Natural killer cell (primary cell): ENCODE results near the gene ZFAND3. TPM values are rescaled to one million over a fixed set of nuclear protein-coding genes. Genes with fewer than 3 reads are reported as not detected.

Experiments
- ATAC-seq, 3 donors: fragments of 150-1000 bp in 2 of 3; fragments of 200-7000 bp in 1 of 3; cut with Tn5 transposase; 1 replicate in 1 of 3; 2 replicates in 2 of 3; pipeline ENCODE4 v1.10.0; 2021; ENCODE audit warnings: mild to moderate bottlenecking in 2 of 3, moderate library complexity in 2 of 3
- DNase-seq, 2 donors: peaks; one replicate each; pipeline versions ENCODE4 v3.0.0 to v3.0.0-alpha.2; 2013 to 2021; ENCODE audit warnings: mixed read lengths in 1 of 2
- H3K27ac ChIP-seq: one replicate; pipeline ENCODE4 v1.5.1; 2013; ENCODE audit warnings: mild to moderate bottlenecking, low read length
- H3K27me3 ChIP-seq: one replicate; pipeline ENCODE4 v1.6.1; 2013; ENCODE audit warnings: low read length; ENCODE audit not compliant: control insufficient read depth, insufficient read depth
- H3K36me3 ChIP-seq: one replicate; pipeline ENCODE4 v1.6.1; 2013; ENCODE audit warnings: low read length; ENCODE audit not compliant: control insufficient read depth, insufficient read depth
- H3K4me1 ChIP-seq: one replicate; pipeline ENCODE4 v1.6.1; 2013; ENCODE audit warnings: low read length; ENCODE audit not compliant: control insufficient read depth, insufficient read depth
- H3K4me3 ChIP-seq: one replicate; pipeline ENCODE4 v1.5.1; 2013; ENCODE audit warnings: low read length
- H3K9me3 ChIP-seq: one replicate; pipeline ENCODE4 v1.6.1; 2013; ENCODE audit warnings: low read length; ENCODE audit not compliant: control insufficient read depth, insufficient read depth
- H3K27ac Mint-ChIP-seq, 2 donors: one replicate each; pipeline ENCODE4 v1.8.0; 2022; ENCODE audit warnings: mild to moderate bottlenecking in 2 of 2, mixed read lengths in 2 of 2, moderate library complexity in 1 of 2
- H3K27me3 Mint-ChIP-seq, 2 donors: one replicate each; pipeline ENCODE4 v1.8.0; 2022; ENCODE audit warnings: low read depth in 2 of 2, mixed read lengths in 2 of 2
- H3K36me3 Mint-ChIP-seq: one replicate; pipeline ENCODE4 v1.8.0; 2022; ENCODE audit warnings: mixed read lengths
- H3K4me1 Mint-ChIP-seq, 2 donors: one replicate each; pipeline ENCODE4 v1.8.0; 2022; ENCODE audit warnings: mixed read lengths in 2 of 2
- H3K4me3 Mint-ChIP-seq: one replicate; pipeline ENCODE4 v1.8.0; 2022; ENCODE audit warnings: mild to moderate bottlenecking, moderate library complexity, mixed read lengths
- H3K9me3 Mint-ChIP-seq, 2 donors: one replicate each; pipeline ENCODE4 v1.8.0; 2022; ENCODE audit warnings: mixed read lengths in 2 of 2
- WGBS: methylation state at CpG from one replicate; pipeline ENCODE4 v1.1.7; 2013; ENCODE audit warnings: missing lambda C conversion rate; ENCODE audit not compliant: insufficient coverage; 5-methylcytosine and 5-hydroxymethylcytosine counted together
- intact Hi-C: fragments of 100-400 bp; cut with micrococcal nuclease; formaldehyde crosslinking; loops from one replicate; pipeline ENCODE4 v1.14.2; 2022
- total RNA-seq, 4 donors: library from RNA; stranded (reverse); fragments of 120-200 nt in 1 of 4; gene quantifications; one replicate each; pipeline versions ENCODE4 v1.2.3 to v1.2.4, GENCODE V29; 2013 to 2022
- TF ChIP-seq, protein P1 (sequence below): fragments of 200-600 bp; IDR thresholded peaks from one replicate; pipeline ENCODE4 v1.8.0; 2022; ENCODE audit warnings: antibody characterized with exemption

Gene ZFAND3
- total RNA-seq, 3 donors from 2014 or later (not counting 1 experiment from before 2014, with no cell fraction given) = 87.7 to 97.4 (median 90.1) TPM

DNA sequence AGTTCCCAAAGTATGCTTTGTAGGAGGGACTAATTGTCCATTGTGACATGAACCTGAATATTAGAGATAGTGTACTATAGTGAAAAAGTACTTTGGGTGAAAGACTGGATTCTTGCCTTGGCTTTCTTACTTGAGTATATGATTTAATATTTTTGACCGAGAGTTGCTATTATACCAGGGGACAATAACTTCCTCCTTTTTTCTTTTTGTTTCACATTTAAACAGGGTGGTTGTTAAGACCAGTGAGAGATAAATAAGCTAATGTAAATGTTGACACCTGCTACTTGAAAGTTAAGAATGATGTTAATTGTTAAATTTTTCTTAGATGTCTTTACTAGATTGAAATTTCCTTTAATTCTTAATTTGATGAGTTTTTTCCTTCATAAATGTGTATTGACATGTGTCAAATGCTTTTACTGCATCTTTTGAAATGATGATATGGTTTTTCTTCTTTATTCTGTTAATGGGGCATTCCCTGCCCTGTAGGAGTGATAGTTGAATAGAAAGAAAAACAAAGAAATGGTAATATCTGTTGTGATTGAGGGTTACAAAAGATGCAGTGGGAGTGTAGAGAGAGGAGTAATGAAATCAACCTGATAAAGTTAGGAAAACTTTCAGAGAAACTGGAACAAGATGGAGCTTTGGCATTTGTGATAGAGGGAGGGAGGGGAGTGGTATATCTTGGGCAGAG, 48.4 kb downstream of the ZFAND3 start:
- DNase-seq (no peak), ATAC-seq (peak; percentile 30 to 69 (median 55))
- Histone ChIP-seq H3K4me1 (peaks cover 25% of the 10 kb centered on the region), H3K27me3 (no peaks in the 10 kb centered on the region), H3K4me3 (no peak overlapping the region), H3K36me3 (peaks cover 2% of the 10 kb centered on the region), H3K27ac (peak overlapping the region; percentile 88), H3K9me3 (peaks cover 3% of the 10 kb centered on the region)
- peak overlapping the region; percentile 87 to 93 for H3K27ac Mint-ChIP-seq
- peaks cover 79 to 83% of the 10 kb centered on the region in 2 donors for H3K4me1 Mint-ChIP-seq
- H3K36me3 Mint-ChIP-seq = no peaks in the 10 kb centered on the region
- H3K27me3 Mint-ChIP-seq = no peaks in the 10 kb centered on the region
- WGBS = no CpG with 5 or more reads among the region's 1 CpG
- intact Hi-C loops = loop anchor here (1.0 to 5.0 kb wide), 3 partner anchors 15 to 834 kb away; partner anchors contain the start of genes GLO1 and ZFAND3
- TF ChIP-seq, protein P1, sequence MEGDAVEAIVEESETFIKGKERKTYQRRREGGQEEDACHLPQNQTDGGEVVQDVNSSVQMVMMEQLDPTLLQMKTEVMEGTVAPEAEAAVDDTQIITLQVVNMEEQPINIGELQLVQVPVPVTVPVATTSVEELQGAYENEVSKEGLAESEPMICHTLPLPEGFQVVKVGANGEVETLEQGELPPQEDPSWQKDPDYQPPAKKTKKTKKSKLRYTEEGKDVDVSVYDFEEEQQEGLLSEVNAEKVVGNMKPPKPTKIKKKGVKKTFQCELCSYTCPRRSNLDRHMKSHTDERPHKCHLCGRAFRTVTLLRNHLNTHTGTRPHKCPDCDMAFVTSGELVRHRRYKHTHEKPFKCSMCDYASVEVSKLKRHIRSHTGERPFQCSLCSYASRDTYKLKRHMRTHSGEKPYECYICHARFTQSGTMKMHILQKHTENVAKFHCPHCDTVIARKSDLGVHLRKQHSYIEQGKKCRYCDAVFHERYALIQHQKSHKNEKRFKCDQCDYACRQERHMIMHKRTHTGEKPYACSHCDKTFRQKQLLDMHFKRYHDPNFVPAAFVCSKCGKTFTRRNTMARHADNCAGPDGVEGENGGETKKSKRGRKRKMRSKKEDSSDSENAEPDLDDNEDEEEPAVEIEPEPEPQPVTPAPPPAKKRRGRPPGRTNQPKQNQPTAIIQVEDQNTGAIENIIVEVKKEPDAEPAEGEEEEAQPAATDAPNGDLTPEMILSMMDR = no peak
- H3K4me3 Mint-ChIP-seq = peak overlapping the region; percentile 69
- peaks cover 0 to 3% of the 10 kb centered on the region in 2 donors for H3K9me3 Mint-ChIP-seq

DNA sequence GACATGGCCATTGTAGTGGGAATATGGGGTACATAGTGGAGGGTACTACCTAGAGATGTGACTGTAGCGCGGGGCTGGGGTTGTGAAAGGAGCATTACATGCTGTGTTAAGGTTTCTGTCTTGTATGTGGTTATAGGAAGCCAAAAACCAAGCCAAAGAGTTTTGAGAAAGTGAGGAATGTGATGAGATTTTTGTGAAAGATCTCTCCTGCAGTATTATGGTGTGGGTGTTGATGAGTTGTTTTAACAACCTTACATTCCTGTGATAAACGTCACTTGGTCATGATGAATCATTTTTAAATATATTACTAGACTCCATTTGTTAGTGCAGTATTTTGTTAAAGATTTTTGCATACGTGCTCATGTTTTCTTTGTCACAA, 48.9 kb downstream of the ZFAND3 start:
- 61% methylated on average over 3 of the region's 4 CpGs for WGBS
- peak overlapping the region; percentile 87 to 93 for H3K27ac Mint-ChIP-seq
- H3K9me3 Mint-ChIP-seq = peaks cover 0 to 3% of the 10 kb centered on the region in 2 donors
- TF ChIP-seq, protein P1 = no peak
- Histone ChIP-seq H3K4me3 (no peak overlapping the region), H3K9me3 (peaks cover 3% of the 10 kb centered on the region), H3K27me3 (no peaks in the 10 kb centered on the region), H3K4me1 (peaks cover 25% of the 10 kb centered on the region), H3K36me3 (peaks cover 2% of the 10 kb centered on the region), H3K27ac (peak overlapping the region; percentile 88)
- DNase-seq (peak in 1 of 2 donors; percentile 26), ATAC-seq (peak; percentile 66 to 79 (median 74))
- peaks cover 77 to 83% of the 10 kb centered on the region in 2 donors for H3K4me1 Mint-ChIP-seq
- peak overlapping the region; percentile 69 for H3K4me3 Mint-ChIP-seq
- intact Hi-C loops = loop anchor here (1.0 to 5.0 kb wide), 2 partner anchors 49 to 834 kb away; partner anchors contain the start of genes GLO1 and ZFAND3
- no peaks in the 10 kb centered on the region for H3K27me3 Mint-ChIP-seq
- H3K36me3 Mint-ChIP-seq = no peaks in the 10 kb centered on the region

DNA sequence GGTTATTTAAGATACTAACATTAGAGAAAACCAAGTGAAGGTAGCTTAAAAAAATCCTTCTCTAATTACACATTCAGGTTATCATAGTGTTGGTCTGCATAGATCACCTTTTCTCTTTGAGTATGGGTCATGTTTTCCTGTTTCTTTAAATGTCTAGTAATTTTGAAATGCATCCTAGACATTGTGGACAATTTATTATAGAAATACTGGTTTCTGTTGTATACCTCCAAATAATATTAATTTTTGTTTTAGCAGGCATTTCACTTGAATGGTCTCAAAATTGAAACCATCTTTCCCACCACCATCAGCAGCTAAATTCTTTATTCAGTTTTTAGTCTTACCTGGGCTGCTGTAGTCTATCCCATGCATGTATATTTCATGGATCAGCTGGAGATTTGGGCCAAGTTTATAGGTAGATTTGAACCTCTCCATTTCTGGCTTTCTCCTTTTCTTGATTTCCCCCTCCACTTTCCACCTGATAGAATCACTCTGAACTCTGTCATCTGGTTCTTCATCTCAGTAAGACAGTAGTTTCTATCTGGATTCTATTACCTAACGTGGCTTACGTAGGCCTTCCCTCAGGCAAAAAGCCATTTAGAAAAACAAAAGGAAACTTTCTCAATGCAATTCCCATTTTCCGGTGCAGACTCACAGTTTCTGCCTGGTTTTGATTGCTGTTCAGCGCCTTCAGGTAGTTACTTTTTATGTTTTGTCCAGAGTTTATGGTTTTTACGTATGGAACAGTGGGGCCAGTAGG, 52.3 kb downstream of the ZFAND3 start:
- peaks cover 0 to 3% of the 10 kb centered on the region in 2 donors for H3K9me3 Mint-ChIP-seq

More for the DNA sequence above, 52.3 kb downstream of the ZFAND3 start:
- no peak overlapping the region for H3K4me3 ChIP-seq
- H3K9me3 ChIP-seq = peaks cover 3% of the 10 kb centered on the region
- H3K36me3 ChIP-seq = peaks cover 2% of the 10 kb centered on the region
- TF ChIP-seq, protein P1 = no peak
- intact Hi-C loops = no loop called here
- peak overlapping the region; percentile 35 to 39 for H3K27ac Mint-ChIP-seq
- DNase-seq = no peak
- H3K27me3 Mint-ChIP-seq = no peaks in the 10 kb centered on the region
- WGBS = 99% methylated on average over 5 of the region's 5 CpGs
- H3K4me3 Mint-ChIP-seq = peak overlapping the region; percentile 5
- H3K4me1 ChIP-seq = peaks cover 19% of the 10 kb centered on the region
- peaks cover 65 to 74% of the 10 kb centered on the region in 2 donors for H3K4me1 Mint-ChIP-seq
- no peak overlapping the region for H3K27ac ChIP-seq
- H3K36me3 Mint-ChIP-seq = no peaks in the 10 kb centered on the region
- ATAC-seq = no peak
- no peaks in the 10 kb centered on the region for H3K27me3 ChIP-seq
